HEK293 (cell line): ENCODE measurements around the gene RB1.

Experiments
- CTCF ChIA-PET: fragments of 350-600 bp; formaldehyde crosslinking; extraction: SDS; loops from one replicate; lab custom pipeline; 2021; ENCODE audit warnings: antibody characterized with exemption; lab: Yijun Ruan, JAX
- POLR2A ChIA-PET: fragments of 300-600 bp; formaldehyde crosslinking; extraction: SDS; loops from one replicate; lab custom pipeline; 2020; ENCODE audit warnings: antibody characterized with exemption, inconsistent platforms; lab: Yijun Ruan, JAX
- H3K27ac ChIP-seq: fragments of 200-500 bp; sonication (Bioruptor generic); 2 replicates; pipeline ENCODE4 v1.5.1; 2014; ENCODE audit warnings: low read depth, low read length, control low read depth, inconsistent platforms; ENCODE audit errors: extremely low read depth
- H3K36me3 ChIP-seq, 2 experiments: fragments of 200-500 bp in 1 of 2; sonication (Bioruptor generic) in 1 of 2; 1 replicate in 1 of 2; 2 replicates in 1 of 2; pipeline ENCODE4 v1.5.1; 2014 to 2017; ENCODE audit warnings: inconsistent platforms in 2 of 2, low read length in 2 of 2; ENCODE audit not compliant: control insufficient read depth in 2 of 2, insufficient read depth in 1 of 2
- H3K4me1 ChIP-seq: fragments of 200-500 bp; sonication (Bioruptor generic); 2 replicates; pipeline ENCODE4 v1.5.1; 2014; ENCODE audit warnings: mild to moderate bottlenecking, low read length, inconsistent platforms; ENCODE audit not compliant: control insufficient read depth, insufficient read depth
- H3K4me3 ChIP-seq: 2 replicates; pipeline ENCODE4 v1.5.1; 2011; ENCODE audit warnings: low read depth, mild to moderate bottlenecking, control low read depth, low read length, moderate library complexity
- H3K9me3 ChIP-seq: fragments of 200-500 bp; sonication (Bioruptor generic); 2 replicates; pipeline ENCODE4 v1.5.1; 2014; ENCODE audit warnings: low read depth, low read length, inconsistent platforms; ENCODE audit not compliant: control insufficient read depth, insufficient read depth
- BCL11B ChIP-seq: fragments of 450-650 bp; formaldehyde crosslinking; IDR thresholded peaks from 2 replicates; pipeline ENCODE4 v1.5.1; 2016; ENCODE audit warnings: low read depth, missing biosample characterization, missing genetic modification characterization
- EGR2 ChIP-seq: fragments of 450-650 bp; formaldehyde crosslinking; IDR thresholded peaks from 2 replicates; pipeline ENCODE4 v1.5.1; 2016; ENCODE audit warnings: low read depth, missing biosample characterization, missing genetic modification characterization
- HOXA7 ChIP-seq: sonication (generic); formaldehyde crosslinking; IDR thresholded peaks from 2 replicates; pipeline ENCODE4 v1.8.1; 2022; ENCODE audit warnings: missing genetic modification reagents, borderline replicate concordance
- KLF7 ChIP-seq: fragments of 450-650 bp; formaldehyde crosslinking; IDR thresholded peaks from 2 replicates; pipeline ENCODE4 v1.5.1; 2016; ENCODE audit warnings: missing biosample characterization, missing genetic modification characterization, borderline replicate concordance
- SETDB1 ChIP-seq: IDR thresholded peaks from one replicate; pipeline ENCODE4 v1.6.1; 2017; ENCODE audit warnings: mild to moderate bottlenecking, low read length, moderate library complexity, mixed read lengths; ENCODE audit not compliant: insufficient read length
- SP2 ChIP-seq: fragments of 450-650 bp; formaldehyde crosslinking; IDR thresholded peaks from 2 replicates; pipeline ENCODE4 v1.5.1; 2016; ENCODE audit warnings: missing biosample characterization, missing genetic modification characterization
- ZBTB1 ChIP-seq: fragments of 450-650 bp; formaldehyde crosslinking; IDR thresholded peaks from 2 replicates; pipeline ENCODE4 v1.5.1; 2016; ENCODE audit warnings: missing biosample characterization, missing genetic modification characterization
- ZBTB7A ChIP-seq: fragments of 450-650 bp; formaldehyde crosslinking; IDR thresholded peaks from 2 replicates; pipeline ENCODE4 v1.5.1; 2016; ENCODE audit warnings: low read depth, missing biosample characterization, missing genetic modification characterization
- ZFHX2 ChIP-seq: fragments of 450-650 bp; formaldehyde crosslinking; conservative IDR thresholded peaks from 2 replicates; pipeline ENCODE4 v1.5.1; 2016; ENCODE audit warnings: missing biosample characterization, missing genetic modification characterization
- ZNF10 ChIP-seq: fragments of 450-650 bp; formaldehyde crosslinking; IDR thresholded peaks from 2 replicates; pipeline ENCODE4 v1.5.1; 2017; ENCODE audit warnings: missing biosample characterization, missing genetic modification characterization
- ZNF19 ChIP-seq: fragments of 450-650 bp; formaldehyde crosslinking; IDR thresholded peaks from 2 replicates; pipeline ENCODE4; 2016; ENCODE audit warnings: missing biosample characterization, missing genetic modification characterization, low read depth
- ZNF223 ChIP-seq: fragments of 450-650 bp; formaldehyde crosslinking; IDR thresholded peaks from 2 replicates; pipeline ENCODE4 v1.5.1; 2016; ENCODE audit warnings: missing biosample characterization, missing genetic modification characterization
- ZNF341 ChIP-seq: fragments of 450-650 bp; formaldehyde crosslinking; IDR thresholded peaks from 2 replicates; pipeline ENCODE4; 2016; ENCODE audit warnings: low read depth, missing biosample characterization, missing genetic modification characterization
- ZNF473 ChIP-seq: fragments of 450-650 bp; formaldehyde crosslinking; IDR thresholded peaks from 2 replicates; pipeline ENCODE4 v1.5.1; 2017; ENCODE audit warnings: missing biosample characterization, missing genetic modification characterization
- ZNF501 ChIP-seq: fragments of 450-650 bp; formaldehyde crosslinking; IDR thresholded peaks from 2 replicates; pipeline ENCODE4 v1.5.1; 2016; ENCODE audit warnings: missing biosample characterization, missing genetic modification characterization
- ZNF626 ChIP-seq: fragments of 450-650 bp; sonication (Bioruptor Pico); formaldehyde crosslinking; IDR thresholded peaks from 2 replicates; pipeline ENCODE4 v1.5.1; 2018; ENCODE audit warnings: missing biosample characterization, missing genetic modification characterization, inconsistent platforms
- ZNF768 ChIP-seq: fragments of 450-650 bp; formaldehyde crosslinking; IDR thresholded peaks from 2 replicates; pipeline ENCODE4 v1.5.1; 2018; ENCODE audit warnings: missing biosample characterization, mild to moderate bottlenecking, missing genetic modification characterization
- ZNF791 ChIP-seq: fragments of 450-650 bp; formaldehyde crosslinking; IDR thresholded peaks from 2 replicates; pipeline ENCODE4 v1.5.1; 2016; ENCODE audit warnings: missing biosample characterization, missing genetic modification characterization
- ZNF792 ChIP-seq: fragments of 450-650 bp; formaldehyde crosslinking; IDR thresholded peaks from 2 replicates; pipeline ENCODE4 v1.5.1; 2016; ENCODE audit warnings: missing biosample characterization, missing genetic modification characterization
- TF ChIP-seq, protein P1 (sequence below): fragments of 450-650 bp; formaldehyde crosslinking; IDR thresholded peaks from 2 replicates; pipeline ENCODE4 v1.5.1; 2017; ENCODE audit warnings: missing biosample characterization, missing genetic modification characterization
- TF ChIP-seq, protein P2 (sequence below): fragments of 450-650 bp; formaldehyde crosslinking; IDR thresholded peaks from 2 replicates; pipeline ENCODE4 v1.5.1; 2016; ENCODE audit warnings: missing biosample characterization, missing genetic modification characterization
- TF ChIP-seq, protein P3 (sequence below): fragments of 450-650 bp; formaldehyde crosslinking; IDR thresholded peaks from 2 replicates; pipeline ENCODE4 v1.5.1; 2017; ENCODE audit warnings: missing biosample characterization, missing genetic modification characterization
- TF ChIP-seq, protein P4 (sequence below): fragments of 450-650 bp; IDR thresholded peaks from 2 replicates; pipeline ENCODE4 v1.5.1; 2018; ENCODE audit warnings: missing biosample characterization, mild to moderate bottlenecking, missing genetic modification characterization
- TF ChIP-seq, protein P5 (sequence below): sonication (generic); formaldehyde crosslinking; IDR thresholded peaks from 2 replicates; pipeline ENCODE4 v1.8.1; 2022; ENCODE audit warnings: mild to moderate bottlenecking, moderate library complexity, missing genetic modification reagents
- TF ChIP-seq, protein P6 (sequence below): fragments of 450-650 bp; formaldehyde crosslinking; IDR thresholded peaks from 2 replicates; pipeline ENCODE4 v1.5.1; 2016; ENCODE audit warnings: missing biosample characterization, missing genetic modification characterization

The RB1 gene

DNA sequence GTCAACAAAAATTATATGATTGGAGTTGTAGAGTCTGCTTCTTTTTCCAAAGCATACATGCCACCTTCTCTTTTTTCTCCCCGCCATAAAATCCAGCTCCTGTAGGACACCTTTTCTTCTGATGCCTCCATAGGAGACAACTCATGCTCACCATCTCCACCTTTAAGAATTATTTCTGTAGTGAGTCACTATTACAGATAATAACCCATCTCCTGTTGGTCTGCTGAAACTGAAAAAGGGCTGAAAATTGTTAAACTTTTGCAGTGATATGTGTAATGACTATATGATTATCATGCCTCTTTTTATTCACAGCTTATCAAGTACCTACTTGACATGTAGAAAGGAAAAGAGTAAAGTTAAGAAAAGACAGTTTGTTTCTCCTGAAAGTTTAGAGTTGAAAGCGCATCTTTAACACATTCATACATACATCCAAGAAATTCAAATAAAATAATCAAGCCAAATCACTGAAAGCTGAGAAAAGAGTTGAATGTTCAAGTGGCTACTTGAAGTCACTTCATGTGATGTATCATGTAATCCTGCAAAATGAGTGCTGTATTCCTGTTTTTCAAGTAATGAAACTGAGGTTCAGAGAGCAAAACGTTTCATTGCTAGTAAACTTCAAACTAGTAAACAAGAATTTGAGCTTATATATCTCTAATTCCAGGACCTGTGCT, 144.9 kb downstream of the RB1 start:
- TF ChIP-seq ZNF792 (tag by site-specific recombination) (no peak), ZNF341 (no peak), ZNF768 (no peak), SP2 (tag by site-specific recombination) (no peak), ZNF791 (tag by site-specific recombination) (no peak), ZNF223 (tag by site-specific recombination) (no peak), ZBTB7A (tag by site-specific recombination) (no peak), ZBTB1 (no peak), KLF7 (tag by site-specific recombination) (no peak), ZNF10 (tag by site-specific recombination) (no peak)
- TF ChIP-seq, protein P1, sequence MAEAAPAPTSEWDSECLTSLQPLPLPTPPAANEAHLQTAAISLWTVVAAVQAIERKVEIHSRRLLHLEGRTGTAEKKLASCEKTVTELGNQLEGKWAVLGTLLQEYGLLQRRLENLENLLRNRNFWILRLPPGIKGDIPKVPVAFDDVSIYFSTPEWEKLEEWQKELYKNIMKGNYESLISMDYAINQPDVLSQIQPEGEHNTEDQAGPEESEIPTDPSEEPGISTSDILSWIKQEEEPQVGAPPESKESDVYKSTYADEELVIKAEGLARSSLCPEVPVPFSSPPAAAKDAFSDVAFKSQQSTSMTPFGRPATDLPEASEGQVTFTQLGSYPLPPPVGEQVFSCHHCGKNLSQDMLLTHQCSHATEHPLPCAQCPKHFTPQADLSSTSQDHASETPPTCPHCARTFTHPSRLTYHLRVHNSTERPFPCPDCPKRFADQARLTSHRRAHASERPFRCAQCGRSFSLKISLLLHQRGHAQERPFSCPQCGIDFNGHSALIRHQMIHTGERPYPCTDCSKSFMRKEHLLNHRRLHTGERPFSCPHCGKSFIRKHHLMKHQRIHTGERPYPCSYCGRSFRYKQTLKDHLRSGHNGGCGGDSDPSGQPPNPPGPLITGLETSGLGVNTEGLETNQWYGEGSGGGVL (tag by site-specific recombination), result no peak
- TF ChIP-seq, protein P2, sequence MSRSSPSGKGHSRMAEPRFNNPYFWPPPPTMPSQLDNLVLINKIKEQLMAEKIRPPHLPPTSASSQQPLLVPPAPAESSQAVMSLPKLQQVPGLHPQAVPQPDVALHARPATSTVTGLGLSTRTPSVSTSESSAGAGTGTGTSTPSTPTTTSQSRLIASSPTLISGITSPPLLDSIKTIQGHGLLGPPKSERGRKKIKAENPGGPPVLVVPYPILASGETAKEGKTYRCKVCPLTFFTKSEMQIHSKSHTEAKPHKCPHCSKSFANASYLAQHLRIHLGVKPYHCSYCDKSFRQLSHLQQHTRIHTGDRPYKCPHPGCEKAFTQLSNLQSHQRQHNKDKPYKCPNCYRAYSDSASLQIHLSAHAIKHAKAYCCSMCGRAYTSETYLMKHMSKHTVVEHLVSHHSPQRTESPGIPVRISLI (tag by site-specific recombination), result no peak
- TF ChIP-seq, protein P3, sequence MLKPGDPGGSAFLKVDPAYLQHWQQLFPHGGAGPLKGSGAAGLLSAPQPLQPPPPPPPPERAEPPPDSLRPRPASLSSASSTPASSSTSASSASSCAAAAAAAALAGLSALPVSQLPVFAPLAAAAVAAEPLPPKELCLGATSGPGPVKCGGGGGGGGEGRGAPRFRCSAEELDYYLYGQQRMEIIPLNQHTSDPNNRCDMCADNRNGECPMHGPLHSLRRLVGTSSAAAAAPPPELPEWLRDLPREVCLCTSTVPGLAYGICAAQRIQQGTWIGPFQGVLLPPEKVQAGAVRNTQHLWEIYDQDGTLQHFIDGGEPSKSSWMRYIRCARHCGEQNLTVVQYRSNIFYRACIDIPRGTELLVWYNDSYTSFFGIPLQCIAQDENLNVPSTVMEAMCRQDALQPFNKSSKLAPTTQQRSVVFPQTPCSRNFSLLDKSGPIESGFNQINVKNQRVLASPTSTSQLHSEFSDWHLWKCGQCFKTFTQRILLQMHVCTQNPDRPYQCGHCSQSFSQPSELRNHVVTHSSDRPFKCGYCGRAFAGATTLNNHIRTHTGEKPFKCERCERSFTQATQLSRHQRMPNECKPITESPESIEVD (tag by site-specific recombination), result no peak
- Histone ChIP-seq H3K4me3 (no peak overlapping the region), H3K36me3 (no peaks in the 10 kb centered on the region), H3K4me1 (no peaks in the 10 kb centered on the region), H3K27ac (no peak overlapping the region), H3K9me3 (no peaks in the 10 kb centered on the region)
- ChIA-PET POLR2A (no interaction called here), CTCF (no interaction called here)

DNA sequence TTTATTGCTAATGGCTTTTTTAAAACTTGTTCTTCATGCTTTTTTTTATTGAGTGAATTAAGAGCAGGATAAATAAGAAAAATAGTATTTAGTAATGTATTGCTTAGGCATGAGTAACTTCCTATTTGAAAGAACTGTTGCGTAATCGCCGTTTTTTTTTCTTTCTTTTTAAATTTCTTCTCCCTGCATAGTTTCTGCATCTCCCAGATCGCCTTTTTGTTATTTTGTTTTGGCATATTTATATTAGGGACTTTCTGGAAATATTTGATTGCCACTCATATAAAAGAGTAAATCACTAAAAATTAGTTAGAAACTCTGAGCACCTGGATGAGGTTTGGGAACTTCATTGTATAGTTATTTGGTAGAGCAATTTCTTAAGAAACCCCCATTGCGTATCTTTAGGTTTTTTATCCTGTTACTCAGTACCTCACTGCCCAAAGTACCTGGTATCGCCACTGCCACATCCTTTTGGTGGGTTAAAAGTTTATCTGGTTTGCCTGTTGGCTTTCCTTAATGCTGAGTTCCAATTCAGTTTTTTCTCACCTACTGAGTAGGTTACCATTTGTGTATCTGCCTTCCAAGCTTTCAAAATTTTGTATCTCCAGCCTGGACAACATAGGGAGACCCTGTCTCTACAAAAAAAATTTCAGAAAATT, 145.5 kb downstream of the RB1 start:
- H3K4me1 ChIP-seq, result peaks cover 2% of the 10 kb centered on the region; the same call in 1 of the 2 replicates
- H3K4me3 ChIP-seq, result no peak overlapping the region
- H3K27ac ChIP-seq, result no peak overlapping the region
- H3K9me3 ChIP-seq, result no peaks in the 10 kb centered on the region
- POLR2A ChIA-PET, result no interaction called here
- CTCF ChIA-PET, result no interaction called here
- no peaks in the 10 kb centered on the region for H3K36me3 ChIP-seq
- TF ChIP-seq ZNF19, result no peak
- TF ChIP-seq, protein P4, sequence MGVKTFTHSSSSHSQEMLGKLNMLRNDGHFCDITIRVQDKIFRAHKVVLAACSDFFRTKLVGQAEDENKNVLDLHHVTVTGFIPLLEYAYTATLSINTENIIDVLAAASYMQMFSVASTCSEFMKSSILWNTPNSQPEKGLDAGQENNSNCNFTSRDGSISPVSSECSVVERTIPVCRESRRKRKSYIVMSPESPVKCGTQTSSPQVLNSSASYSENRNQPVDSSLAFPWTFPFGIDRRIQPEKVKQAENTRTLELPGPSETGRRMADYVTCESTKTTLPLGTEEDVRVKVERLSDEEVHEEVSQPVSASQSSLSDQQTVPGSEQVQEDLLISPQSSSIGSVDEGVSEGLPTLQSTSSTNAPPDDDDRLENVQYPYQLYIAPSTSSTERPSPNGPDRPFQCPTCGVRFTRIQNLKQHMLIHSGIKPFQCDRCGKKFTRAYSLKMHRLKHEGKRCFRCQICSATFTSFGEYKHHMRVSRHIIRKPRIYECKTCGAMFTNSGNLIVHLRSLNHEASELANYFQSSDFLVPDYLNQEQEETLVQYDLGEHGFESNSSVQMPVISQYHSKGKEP (tag by site-specific recombination), result no peak
- TF ChIP-seq EGR2 (tag by site-specific recombination), result no peak
- TF ChIP-seq HOXA7 (CRISPR knock-in tag), result no peak
- no peak for TF ChIP-seq BCL11B (tag by site-specific recombination)
- TF ChIP-seq SETDB1, result no peak
- no peak for TF ChIP-seq ZFHX2 (tag by site-specific recombination)
- TF ChIP-seq ZNF473 (tag by site-specific recombination), result no peak
- no peak for TF ChIP-seq ZNF501 (tag by site-specific recombination)
- TF ChIP-seq, protein P5, sequence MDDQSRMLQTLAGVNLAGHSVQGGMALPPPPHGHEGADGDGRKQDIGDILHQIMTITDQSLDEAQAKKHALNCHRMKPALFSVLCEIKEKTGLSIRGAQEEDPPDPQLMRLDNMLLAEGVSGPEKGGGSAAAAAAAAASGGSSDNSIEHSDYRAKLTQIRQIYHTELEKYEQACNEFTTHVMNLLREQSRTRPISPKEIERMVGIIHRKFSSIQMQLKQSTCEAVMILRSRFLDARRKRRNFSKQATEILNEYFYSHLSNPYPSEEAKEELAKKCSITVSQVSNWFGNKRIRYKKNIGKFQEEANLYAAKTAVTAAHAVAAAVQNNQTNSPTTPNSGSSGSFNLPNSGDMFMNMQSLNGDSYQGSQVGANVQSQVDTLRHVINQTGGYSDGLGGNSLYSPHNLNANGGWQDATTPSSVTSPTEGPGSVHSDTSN (CRISPR knock-in tag), result no peak
- no peak for TF ChIP-seq ZNF626 (tag by site-specific recombination)
- TF ChIP-seq, protein P6, sequence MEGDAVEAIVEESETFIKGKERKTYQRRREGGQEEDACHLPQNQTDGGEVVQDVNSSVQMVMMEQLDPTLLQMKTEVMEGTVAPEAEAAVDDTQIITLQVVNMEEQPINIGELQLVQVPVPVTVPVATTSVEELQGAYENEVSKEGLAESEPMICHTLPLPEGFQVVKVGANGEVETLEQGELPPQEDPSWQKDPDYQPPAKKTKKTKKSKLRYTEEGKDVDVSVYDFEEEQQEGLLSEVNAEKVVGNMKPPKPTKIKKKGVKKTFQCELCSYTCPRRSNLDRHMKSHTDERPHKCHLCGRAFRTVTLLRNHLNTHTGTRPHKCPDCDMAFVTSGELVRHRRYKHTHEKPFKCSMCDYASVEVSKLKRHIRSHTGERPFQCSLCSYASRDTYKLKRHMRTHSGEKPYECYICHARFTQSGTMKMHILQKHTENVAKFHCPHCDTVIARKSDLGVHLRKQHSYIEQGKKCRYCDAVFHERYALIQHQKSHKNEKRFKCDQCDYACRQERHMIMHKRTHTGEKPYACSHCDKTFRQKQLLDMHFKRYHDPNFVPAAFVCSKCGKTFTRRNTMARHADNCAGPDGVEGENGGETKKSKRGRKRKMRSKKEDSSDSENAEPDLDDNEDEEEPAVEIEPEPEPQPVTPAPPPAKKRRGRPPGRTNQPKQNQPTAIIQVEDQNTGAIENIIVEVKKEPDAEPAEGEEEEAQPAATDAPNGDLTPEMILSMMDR, result no peak
